H9 (cell line): ENCODE results near the gene CD300LD. TPM values are rescaled to one million over a fixed set of nuclear protein-coding genes. Genes with fewer than 3 reads are reported as not detected.

Source experiments
- DNase-seq: peaks from one replicate; pipeline ENCODE4 v3.0.0-alpha.2; 2017
- H2AFZ ChIP-seq: one replicate; pipeline ENCODE4 v1.6.1; 2013; ENCODE audit warnings: mild to moderate bottlenecking, low read length, control low read depth, moderate library complexity
- H2AK5ac ChIP-seq: 2 replicates; pipeline ENCODE4 v1.6.1; 2013; ENCODE audit warnings: low read length, control low read depth, mixed read lengths; ENCODE audit not compliant: insufficient read length
- H2BK120ac ChIP-seq: one replicate; pipeline ENCODE4 v1.6.1; 2013; ENCODE audit warnings: low read depth, mild to moderate bottlenecking, low read length, control low read depth, inconsistent platforms; ENCODE audit not compliant: poor library complexity, severe bottlenecking
- H2BK12ac ChIP-seq: 2 replicates; pipeline ENCODE4 v1.6.1; 2013; ENCODE audit warnings: low read length, control low read depth, mixed read lengths, low read depth; ENCODE audit not compliant: insufficient read length
- H2BK15ac ChIP-seq: 2 replicates; pipeline ENCODE4 v1.6.1; 2013; ENCODE audit warnings: low read depth, low read length, control low read depth
- H2BK20ac ChIP-seq: one replicate; pipeline ENCODE4 v1.6.1; 2013; ENCODE audit warnings: low read depth, mild to moderate bottlenecking, low read length, control low read depth, inconsistent platforms; ENCODE audit not compliant: poor library complexity, severe bottlenecking
- H2BK5ac ChIP-seq: 2 replicates; pipeline ENCODE4 v1.6.1; 2013; ENCODE audit warnings: low read length, control low read depth, mixed read lengths; ENCODE audit not compliant: insufficient read length
- H3K14ac ChIP-seq: 2 replicates; pipeline ENCODE4 v1.6.1; 2013; ENCODE audit warnings: low read length, control low read depth; ENCODE audit not compliant: insufficient read depth
- H3K18ac ChIP-seq: 2 replicates; pipeline ENCODE4 v1.6.1; 2013; ENCODE audit warnings: low read depth, mild to moderate bottlenecking, mixed read lengths, low read length, control low read depth; ENCODE audit not compliant: insufficient read length
- H3K23ac ChIP-seq: 2 replicates; pipeline ENCODE4 v1.6.1; 2013; ENCODE audit warnings: low read length, control low read depth, mixed read lengths, low read depth; ENCODE audit not compliant: insufficient read length
- H3K23me2 ChIP-seq: 2 replicates; pipeline ENCODE4 v1.6.1; 2013; ENCODE audit warnings: low read depth, mild to moderate bottlenecking, mixed read lengths, low read length, control low read depth; ENCODE audit not compliant: insufficient read length, poor library complexity, severe bottlenecking
- H3K27ac ChIP-seq: 2 replicates; pipeline ENCODE4 v1.5.1; 2013; ENCODE audit warnings: low read length, control low read depth, mixed read lengths, low read depth; ENCODE audit not compliant: insufficient read length
- H3K27me3 ChIP-seq: 2 replicates; pipeline ENCODE4 v1.6.1; 2013; ENCODE audit warnings: low read length, control low read depth, inconsistent platforms; ENCODE audit not compliant: insufficient read depth
- H3K4ac ChIP-seq: 2 replicates; pipeline ENCODE4 v1.6.1; 2013; ENCODE audit warnings: low read depth, mild to moderate bottlenecking, control low read depth, inconsistent platforms, low read length, moderate library complexity
- H3K4me1 ChIP-seq: 2 replicates; pipeline ENCODE4 v1.6.1; 2013; ENCODE audit warnings: low read length, control low read depth, inconsistent platforms; ENCODE audit not compliant: insufficient read depth
- H3K4me2 ChIP-seq: 2 replicates; pipeline ENCODE4 v1.6.1; 2013; ENCODE audit warnings: low read length, control low read depth, mixed read lengths; ENCODE audit not compliant: insufficient read length, insufficient read depth
- H3K56ac ChIP-seq: 2 replicates; pipeline ENCODE4 v1.6.1; 2013; ENCODE audit warnings: low read depth, mild to moderate bottlenecking, mixed read lengths, low read length, control low read depth; ENCODE audit not compliant: insufficient read length
- H3K79me1 ChIP-seq: 2 replicates; pipeline ENCODE4 v1.6.1; 2013; ENCODE audit warnings: low read depth, mild to moderate bottlenecking, moderate library complexity, low read length, control low read depth, inconsistent platforms; ENCODE audit not compliant: insufficient read depth, poor library complexity, severe bottlenecking
- H3K79me2 ChIP-seq: 2 replicates; pipeline ENCODE4 v1.6.1; 2013; ENCODE audit warnings: low read length, control low read depth, inconsistent platforms; ENCODE audit not compliant: insufficient read depth
- H3K9ac ChIP-seq: 2 replicates; pipeline ENCODE4 v1.6.1; 2013; ENCODE audit warnings: low read length, control low read depth, mixed read lengths; ENCODE audit not compliant: insufficient read length; ENCODE audit errors: extremely low read depth
- H3K9me3 ChIP-seq: one replicate; pipeline ENCODE4 v1.6.1; 2013; ENCODE audit warnings: low read depth, low read length, inconsistent platforms; ENCODE audit not compliant: control insufficient read depth
- H3T11ph ChIP-seq: one replicate; pipeline ENCODE4 v1.6.1; 2013; ENCODE audit warnings: mild to moderate bottlenecking, low read length, control low read depth, inconsistent platforms
- H4K20me1 ChIP-seq: one replicate; pipeline ENCODE4 v1.6.1; 2013; ENCODE audit not compliant: control insufficient read depth, insufficient read length, insufficient read depth
- H4K5ac ChIP-seq: 2 replicates; pipeline ENCODE4 v1.6.1; 2013; ENCODE audit warnings: low read depth, mild to moderate bottlenecking, mixed read lengths, low read length, control low read depth; ENCODE audit not compliant: insufficient read length
- H4K8ac ChIP-seq: replicated peaks from 2 replicates; pipeline ENCODE4 v1.6.1; 2013; ENCODE audit warnings: low read length, control low read depth, mixed read lengths, low read depth; ENCODE audit not compliant: insufficient read length
- H4K91ac ChIP-seq: 2 replicates; pipeline ENCODE4 v1.6.1; 2013; ENCODE audit warnings: low read depth, mild to moderate bottlenecking, moderate library complexity, mixed read lengths, low read length, control low read depth; ENCODE audit not compliant: insufficient read length
- H3K27ac Mint-ChIP-seq, 3 experiments: 2 replicates in 2 of 3; 3 replicates in 1 of 3; pipeline ENCODE4 v1.8.0; 2020 to 2021; ENCODE audit warnings: mixed read lengths in 3 of 3, mild to moderate bottlenecking in 1 of 3, moderate library complexity in 1 of 3
- H3K27me3 Mint-ChIP-seq: 2 replicates; pipeline ENCODE4 v1.8.0; 2021; ENCODE audit warnings: low read depth, mild to moderate bottlenecking, moderate library complexity, mixed read lengths
- H3K36me3 Mint-ChIP-seq, 3 experiments: 2 replicates in 2 of 3; 3 replicates in 1 of 3; pipeline ENCODE4 v1.8.0; 2020 to 2021; ENCODE audit warnings: low read depth in 3 of 3, mixed read lengths in 3 of 3; ENCODE audit not compliant: insufficient read depth in 1 of 3
- H3K4me1 Mint-ChIP-seq, 2 experiments: 2 replicates each; pipeline ENCODE4 v1.8.0; 2020; ENCODE audit warnings: mixed read lengths in 2 of 2
- H3K4me3 Mint-ChIP-seq, 2 experiments: 2 replicates in 1 of 2; 3 replicates in 1 of 2; pipeline ENCODE4 v1.8.0; 2020 to 2021; ENCODE audit warnings: mild to moderate bottlenecking in 2 of 2, mixed read lengths in 2 of 2, moderate library complexity in 1 of 2
- H3K9me3 Mint-ChIP-seq, 2 experiments: 2 replicates in 1 of 2; 3 replicates in 1 of 2; pipeline ENCODE4 v1.8.0; 2020; ENCODE audit warnings: mild to moderate bottlenecking in 2 of 2, mixed read lengths in 2 of 2, moderate library complexity in 1 of 2
- CTCF ChIP-seq: fragments of 200-600 bp; sonication (generic); conservative IDR thresholded peaks from 3 replicates; pipeline ENCODE4 v1.8.0; 2021; ENCODE audit warnings: antibody characterized with exemption, mild to moderate bottlenecking
- WGBS: extraction: QIAGEN DNeasy Blood & Tissue Kit; methylation state at CpG from one replicate; pipeline ENCODE4 v1.1.7; 2013; ENCODE audit warnings: missing lambda C conversion rate, low lambda C conversion rate, mixed read lengths; ENCODE audit not compliant: insufficient read length; ENCODE audit errors: extremely low coverage; 5-methylcytosine and 5-hydroxymethylcytosine counted together
- total RNA-seq: library from RNA; stranded (reverse); gene quantifications from 2 replicates; pipeline ENCODE4 v1.2.1, GENCODE V29; 2021

CD300LD gene
- total RNA-seq, 1 experiment from 2014 or later: not detected

GRCh38 chr17:74549343-74549742 lies 42.7 kb downstream of the CD300LD start:
- H3K36me3 Mint-ChIP-seq: no peaks in the 10 kb centered on the region
- no peak overlapping the region for H2BK5ac ChIP-seq
- no peak overlapping the region for H3K56ac ChIP-seq
- no peak overlapping the region for H2AK5ac ChIP-seq
- no peak overlapping the region for H4K5ac ChIP-seq
- no peak overlapping the region for H3T11ph ChIP-seq
- no peak overlapping the region for H2BK12ac ChIP-seq
- no peak overlapping the region for H3K14ac ChIP-seq
- H3K27ac ChIP-seq: no peak overlapping the region
- no peak overlapping the region for H3K9ac ChIP-seq
- no peak overlapping the region for H3K4ac ChIP-seq
- H3K23me2 ChIP-seq: no peaks in the 10 kb centered on the region
- no peak overlapping the region for H4K91ac ChIP-seq
- no peaks in the 10 kb centered on the region for H3K79me2 ChIP-seq
- no peak for TF ChIP-seq CTCF
- no peak for DNase-seq
- no peak overlapping the region for H3K4me2 ChIP-seq
- H3K4me1 ChIP-seq: no peaks in the 10 kb centered on the region
- H2BK15ac ChIP-seq: no peak overlapping the region
- peaks cover 20% of the 10 kb centered on the region for H3K27me3 Mint-ChIP-seq
- H3K4me1 Mint-ChIP-seq: no peaks in the 10 kb centered on the region
- peaks cover 0 to 2% of the 10 kb centered on the region in 2 experiments; a peak in 1 of 5 replicates for H3K9me3 Mint-ChIP-seq
- H3K9me3 ChIP-seq: no peaks in the 10 kb centered on the region
- H3K27ac Mint-ChIP-seq: no peak overlapping the region; a peak in 1 of 7 replicates
- H4K8ac ChIP-seq: no peak overlapping the region
- no peaks in the 10 kb centered on the region for H4K20me1 ChIP-seq
- H3K79me1 ChIP-seq: no peaks in the 10 kb centered on the region
- H3K4me3 Mint-ChIP-seq: no peak overlapping the region
- H2AFZ ChIP-seq: no peak overlapping the region
- H3K27me3 ChIP-seq: no peaks in the 10 kb centered on the region
- H2BK20ac ChIP-seq: no peak overlapping the region
- H3K23ac ChIP-seq: no peak overlapping the region
- H2BK120ac ChIP-seq: no peak overlapping the region
- WGBS: no CpG with 5 or more reads among the region's 7 CpGs
- H3K18ac ChIP-seq: no peak overlapping the region
